KBM-7 (cell line): ENCODE data around the gene COL5A3.

Experiments used
- DNase-seq: peaks from one replicate; pipeline ENCODE4 v3.0.0-alpha.2; 2015
- in situ Hi-C: fragments of 300-500 bp; cut with MboI; formaldehyde crosslinking; loops from 2 replicates; pipeline ENCODE4 v1.14.3; 2020; ENCODE audit warnings: low sequenced_read_pairs, low pct_unique_long_range_greater_than_20kb, mixed read lengths

COL5A3 gene

DNA sequence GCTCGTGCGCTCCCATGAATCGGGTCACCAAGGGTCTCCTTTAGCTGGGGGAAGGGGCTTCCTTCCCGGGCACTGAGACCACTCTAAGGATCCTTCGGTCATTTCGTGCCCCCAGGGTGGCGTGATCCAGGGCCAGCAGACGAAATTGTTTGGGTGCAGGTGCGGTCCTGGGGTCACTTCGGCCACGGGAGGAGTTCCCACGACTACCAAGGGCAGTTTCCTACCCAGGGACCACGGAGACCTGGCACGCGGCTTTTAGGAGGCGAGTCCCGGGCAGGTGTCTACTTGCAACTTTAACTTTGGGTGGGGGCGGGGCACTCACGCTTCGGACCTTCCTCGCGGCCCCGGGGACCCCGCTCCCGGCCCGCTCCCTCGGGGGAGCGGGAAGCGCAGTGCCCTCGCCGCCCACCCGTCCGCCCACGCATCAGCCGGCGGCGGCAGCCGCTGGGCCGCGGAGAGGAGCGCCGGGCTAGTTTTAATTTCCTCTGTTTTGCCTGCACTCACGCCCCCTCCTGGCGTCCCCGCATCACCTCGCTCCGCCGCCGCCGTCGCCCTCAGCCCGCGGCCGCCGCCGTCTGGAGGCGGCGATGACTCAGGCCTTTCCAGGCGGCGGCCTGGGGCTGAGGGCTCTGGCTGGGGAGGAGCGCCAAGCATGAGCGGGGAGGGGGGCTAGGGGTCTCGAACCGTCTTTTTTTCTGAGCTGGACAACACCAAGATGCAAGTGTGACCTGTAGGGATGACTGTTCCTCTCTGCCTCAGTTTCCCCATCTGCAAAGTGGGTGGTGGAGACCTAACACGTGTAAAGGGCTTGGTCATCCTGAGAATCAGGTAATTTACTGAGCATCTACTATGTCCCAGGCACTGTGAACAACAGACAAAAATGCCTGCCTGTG, 95.7 kb downstream of the COL5A3 start:
- DNase-seq, result peak; percentile 96
- in situ Hi-C loops, result no loop called here

DNA sequence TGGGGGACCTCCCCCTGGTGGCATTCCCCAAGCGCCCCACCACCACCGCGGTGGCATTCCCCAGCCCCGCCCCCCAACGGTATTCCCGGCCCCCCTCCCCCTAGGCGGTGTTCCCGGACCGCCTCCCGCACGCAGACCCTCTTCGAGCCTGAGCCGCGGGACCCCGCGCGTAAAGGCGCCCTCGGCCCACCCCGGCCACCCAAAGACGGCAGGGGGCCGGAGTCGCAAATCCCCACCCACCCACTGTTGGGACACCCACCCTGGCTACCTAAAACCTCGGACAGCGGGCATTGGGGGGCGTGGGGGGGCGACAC, 96.3 kb downstream of the COL5A3 start:
- no peak for DNase-seq
- in situ Hi-C loops, result no loop called here

DNA sequence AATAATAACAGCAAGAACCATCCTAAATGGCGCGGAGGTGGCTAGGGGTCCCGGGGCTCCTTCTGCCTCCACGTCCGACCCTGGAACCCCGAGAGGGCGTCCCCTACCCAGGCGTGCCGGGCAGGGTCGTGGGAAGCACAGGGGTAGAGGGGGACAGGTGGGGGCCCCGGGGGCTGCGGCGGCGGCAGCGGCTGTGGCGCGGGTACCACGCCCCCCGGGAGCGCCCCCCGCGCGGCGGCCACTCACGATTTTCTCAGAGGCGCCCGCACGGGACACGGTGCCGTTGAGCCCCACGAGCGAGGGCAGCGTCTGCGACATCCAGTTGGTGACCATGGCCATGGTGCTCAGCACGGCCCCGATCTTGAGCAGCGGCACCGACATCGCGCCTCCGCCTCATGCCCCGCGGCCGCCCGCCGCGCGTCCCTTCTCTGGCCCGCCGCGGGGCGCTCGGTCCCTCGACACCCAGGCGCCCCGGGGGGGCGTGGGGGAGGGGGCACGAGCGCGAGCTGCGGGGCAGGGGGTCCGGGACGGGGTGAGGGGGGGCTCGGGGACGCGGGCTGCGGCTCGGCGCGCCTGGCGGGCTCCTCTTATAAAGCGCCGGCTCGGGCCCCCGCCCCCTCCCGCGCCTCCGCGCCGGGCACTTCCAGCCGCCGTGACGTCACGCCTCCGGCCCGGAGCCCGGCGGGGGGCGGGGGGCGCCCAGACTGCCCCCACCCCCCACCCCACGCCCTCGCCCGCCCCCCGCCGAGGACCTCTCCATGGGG, 96.9 kb downstream of the COL5A3 start:
- in situ Hi-C loops, result no loop called here
- no peak for DNase-seq

DNA sequence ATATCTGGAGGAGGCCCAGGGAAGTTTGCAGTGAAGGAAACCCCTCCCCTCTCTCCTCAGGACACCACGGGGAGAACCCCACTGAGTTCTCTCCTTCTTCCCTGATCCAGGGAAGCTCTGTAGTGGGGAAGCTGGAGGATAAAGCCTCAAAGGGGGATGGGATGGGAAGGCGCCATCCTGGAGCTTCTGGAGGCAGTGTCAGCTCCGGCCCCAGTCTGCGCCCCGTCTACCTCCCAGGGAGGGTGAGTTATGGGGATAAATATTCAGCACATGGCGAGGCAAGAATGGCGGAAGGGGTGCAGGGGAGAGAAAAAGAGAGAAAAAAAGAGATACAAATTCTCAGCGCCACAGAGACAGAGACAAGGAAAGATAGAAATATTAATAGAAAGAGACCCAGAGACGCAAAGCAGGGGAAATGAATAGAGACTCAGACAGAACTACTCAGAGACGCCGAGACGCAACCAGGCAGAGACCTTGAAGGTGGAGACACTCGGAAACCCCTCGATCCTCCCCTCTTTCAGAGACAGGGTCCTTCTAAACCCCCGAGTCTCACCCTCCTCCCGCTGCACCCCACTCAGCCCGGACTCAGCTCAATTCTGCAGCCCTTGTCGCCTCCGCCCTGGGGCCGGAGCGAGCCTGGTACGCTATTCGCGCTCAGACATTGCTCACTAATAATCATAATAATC, 97.6 kb downstream of the COL5A3 start:
- no peak for DNase-seq
- in situ Hi-C loops, result no loop called here

DNA sequence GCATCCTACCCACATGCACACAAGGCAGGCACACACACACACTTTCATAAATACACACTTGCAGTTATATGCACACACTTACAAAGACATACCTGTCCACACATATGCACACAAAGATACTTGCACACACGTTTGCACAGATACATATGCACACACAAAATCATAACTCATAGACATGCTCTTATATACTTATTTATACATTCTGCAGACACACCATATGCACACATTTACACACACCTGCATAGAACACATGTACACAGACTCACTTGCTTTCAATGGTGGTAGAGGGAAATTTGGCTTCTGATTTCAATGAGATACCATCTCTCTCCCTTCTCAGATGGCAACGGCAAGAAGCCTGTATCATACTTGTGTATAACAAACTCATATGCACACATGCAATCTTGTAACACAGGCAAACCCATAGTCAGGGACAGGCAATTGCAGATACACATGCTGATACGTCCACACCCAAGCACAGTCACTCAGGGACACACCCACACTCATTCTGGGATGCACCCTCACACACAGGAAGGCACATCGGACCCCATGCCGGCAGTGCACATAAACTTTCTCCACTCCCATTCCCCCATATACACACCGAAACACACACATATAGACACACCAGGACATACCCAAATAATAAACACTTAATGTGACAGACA, 98.6 kb downstream of the COL5A3 start:
- DNase-seq, result no peak
- in situ Hi-C loops, result no loop called here

DNA sequence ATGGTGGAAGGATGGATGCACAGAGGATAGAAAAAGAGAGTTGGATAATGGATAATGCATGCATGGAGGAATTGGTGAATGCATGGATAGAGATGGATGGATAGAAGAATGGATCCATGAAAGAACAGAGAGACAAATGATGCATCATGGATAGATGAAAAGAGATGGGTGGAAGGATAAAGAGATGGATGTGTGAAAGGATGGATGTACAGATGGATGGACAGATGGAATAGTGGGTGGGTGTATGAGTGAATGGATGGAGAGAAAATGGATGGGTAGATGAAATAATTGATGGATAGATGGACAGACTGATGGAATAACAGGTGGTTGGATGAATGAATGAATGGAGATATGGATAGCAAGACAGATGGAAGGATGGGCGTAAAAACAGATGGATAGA, 99.7 kb downstream of the COL5A3 start:
- DNase-seq, result no peak
- in situ Hi-C loops, result no loop called here
